Erythroblast (primary cell): ENCODE results near the gene GRIK4.
"Not testable (repeated sequence)": the region's sequence is repeated elsewhere in the genome, so short reads cannot be mapped to it uniquely, and the experiment has no call there.

Experiments used
- DNase-seq, 2 experiments: peaks; one replicate each; lab custom pipeline; 2025; lab: John Stamatoyannopoulos, UW
- GATA1 ChIP-seq: IDR thresholded peaks from 2 replicates; pipeline ENCODE4 v1.6.1; 2011; ENCODE audit warnings: low read depth, mild to moderate bottlenecking, control low read depth, low read length, moderate library complexity
- POLR2A ChIP-seq: IDR thresholded peaks from 2 replicates; pipeline ENCODE4 v1.6.1; 2011; ENCODE audit warnings: mild to moderate bottlenecking, low read length

The GRIK4 gene

GRCh38 chr11:120613264-120614226 is 102.0 kb downstream of the GRIK4 start:
- DNase-seq = no peak
- no peak for TF ChIP-seq GATA1
- TF ChIP-seq POLR2A = no peak

DNA sequence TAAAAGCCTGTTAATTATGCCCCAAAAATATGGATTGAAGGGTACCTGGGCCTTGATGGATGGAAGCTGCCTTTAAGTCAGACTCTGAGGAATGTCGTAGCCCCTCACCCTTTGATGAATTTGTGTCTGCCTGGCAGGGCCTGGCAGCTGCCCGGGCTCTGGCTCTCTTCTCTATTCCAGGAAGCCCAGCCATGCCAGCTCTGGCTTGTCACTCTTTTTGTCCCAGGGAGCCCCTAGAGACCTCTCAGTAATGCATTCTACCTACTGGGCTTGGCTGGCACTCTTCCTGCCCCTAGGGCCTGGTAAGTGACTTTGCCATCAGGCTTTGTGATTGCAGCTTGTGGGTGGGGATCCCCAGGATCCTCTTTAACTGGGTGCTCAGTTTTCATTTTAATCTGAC is 103.8 kb downstream of the GRIK4 start:
- no peak for TF ChIP-seq GATA1
- TF ChIP-seq POLR2A = no peak
- DNase-seq = no peak

GRCh38 chr11:120618399-120618798 is 106.9 kb downstream of the GRIK4 start:
- TF ChIP-seq POLR2A = no peak
- TF ChIP-seq GATA1 = no peak
- DNase-seq = no peak

GRCh38 chr11:120622189-120622875 is 110.8 kb downstream of the GRIK4 start:
- DNase-seq = peak; percentile 25 to 47
- no peak for TF ChIP-seq POLR2A

- not testable (repeated sequence) for DNase-seq
Measured at GRCh38 chr11:120624992-120625391, 113.4 kb downstream of the GRIK4 start.

DNA sequence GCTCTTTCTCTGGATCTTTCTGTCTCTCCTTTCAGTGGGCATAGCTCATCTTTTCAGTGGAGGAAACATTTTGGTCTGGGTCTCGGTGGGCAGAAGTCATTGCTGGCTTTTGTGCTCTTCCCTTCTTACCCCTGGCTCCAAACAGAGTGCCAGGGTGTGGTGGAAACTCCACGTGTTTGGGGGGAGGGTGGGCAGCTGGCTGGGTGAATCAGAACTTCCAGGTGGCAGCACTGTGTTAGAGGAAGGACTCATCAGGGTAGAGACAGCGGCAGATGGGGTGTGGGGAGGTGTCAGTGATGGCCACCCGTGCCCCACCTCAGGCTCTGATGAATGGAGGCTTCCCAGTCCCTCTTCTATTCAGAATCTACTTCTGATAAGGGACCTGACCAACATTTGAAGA is 114.0 kb downstream of the GRIK4 start:
- no peak for DNase-seq
- TF ChIP-seq POLR2A = no peak
- TF ChIP-seq GATA1 = no peak

DNA sequence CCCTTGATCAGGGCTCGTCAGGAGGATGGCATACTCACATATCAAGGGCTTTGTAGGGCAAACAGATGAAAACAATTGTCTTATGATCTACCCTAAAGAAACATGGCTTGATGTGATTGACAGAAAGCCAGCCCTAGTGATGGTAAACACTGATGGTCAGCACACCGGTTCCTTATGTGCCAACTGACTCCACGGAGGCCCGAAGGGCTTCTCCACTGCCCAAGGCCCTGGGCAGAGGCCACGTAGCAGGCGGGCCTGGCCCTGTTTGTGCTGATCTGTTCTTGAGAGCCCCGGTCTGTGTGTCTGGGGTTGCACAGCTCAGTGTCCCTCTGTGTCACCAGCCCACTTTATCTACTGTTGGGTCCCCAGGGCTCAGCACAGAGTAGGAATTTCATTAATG is 115.2 kb downstream of the GRIK4 start:
- TF ChIP-seq POLR2A (no peak), GATA1 (no peak)
- DNase-seq = no peak

DNA sequence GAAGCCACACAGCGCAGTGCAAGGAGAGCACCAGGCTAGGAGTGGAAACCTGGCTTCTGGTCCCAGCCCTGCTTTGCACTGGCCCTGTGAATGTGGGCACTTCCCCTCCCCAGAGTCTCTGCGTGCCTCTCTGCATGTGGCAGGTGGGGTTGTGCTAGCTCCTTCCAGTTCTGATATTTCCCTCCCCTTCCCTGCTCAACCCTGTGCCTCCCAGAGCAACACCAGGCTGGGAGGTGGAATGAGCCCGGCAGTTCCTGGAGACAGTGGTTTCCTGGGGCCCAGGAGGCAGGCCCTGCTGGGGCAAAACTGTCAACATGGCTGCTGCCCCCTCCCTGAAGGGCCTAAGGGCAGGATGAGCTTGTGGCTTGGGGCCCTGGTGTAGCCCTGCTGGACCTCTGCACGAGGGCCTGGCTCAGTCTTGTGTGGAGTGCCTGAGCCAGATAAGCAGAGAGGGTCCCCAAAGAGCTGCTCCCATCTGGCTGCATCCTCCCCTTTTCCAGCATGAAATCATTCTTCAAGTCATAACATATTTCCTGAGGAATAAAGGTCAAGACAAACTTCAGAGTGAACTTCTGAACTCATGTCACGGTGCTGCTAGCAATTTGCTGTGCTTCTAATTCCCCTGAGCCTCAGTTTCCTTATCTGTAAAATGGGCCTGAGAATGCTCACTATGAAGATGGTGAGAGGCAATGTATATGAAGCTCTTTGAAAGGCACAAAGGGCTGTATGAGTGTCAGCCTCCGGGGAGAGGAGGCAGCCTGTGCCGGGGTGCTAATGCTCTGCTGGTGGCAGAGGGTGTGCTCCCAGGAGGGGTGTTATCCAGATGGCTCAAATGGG is 116.0 kb downstream of the GRIK4 start:
- TF ChIP-seq GATA1 (no peak), POLR2A (no peak)

GRCh38 chr11:120629407-120630080 is 118.0 kb downstream of the GRIK4 start:
- no peak for DNase-seq
- TF ChIP-seq POLR2A = no peak
- TF ChIP-seq GATA1 = no peak

More for the DNA sequence above, 116.0 kb downstream of the GRIK4 start:
- DNase-seq = no peak

- no peak for DNase-seq
- no peak for TF ChIP-seq POLR2A
- TF ChIP-seq GATA1 = no peak
Measured at GRCh38 chr11:120630122-120630521, 118.6 kb downstream of the GRIK4 start.

GRCh38 chr11:120632579-120632978 is 121.0 kb downstream of the GRIK4 start:
- DNase-seq = no peak

DNA sequence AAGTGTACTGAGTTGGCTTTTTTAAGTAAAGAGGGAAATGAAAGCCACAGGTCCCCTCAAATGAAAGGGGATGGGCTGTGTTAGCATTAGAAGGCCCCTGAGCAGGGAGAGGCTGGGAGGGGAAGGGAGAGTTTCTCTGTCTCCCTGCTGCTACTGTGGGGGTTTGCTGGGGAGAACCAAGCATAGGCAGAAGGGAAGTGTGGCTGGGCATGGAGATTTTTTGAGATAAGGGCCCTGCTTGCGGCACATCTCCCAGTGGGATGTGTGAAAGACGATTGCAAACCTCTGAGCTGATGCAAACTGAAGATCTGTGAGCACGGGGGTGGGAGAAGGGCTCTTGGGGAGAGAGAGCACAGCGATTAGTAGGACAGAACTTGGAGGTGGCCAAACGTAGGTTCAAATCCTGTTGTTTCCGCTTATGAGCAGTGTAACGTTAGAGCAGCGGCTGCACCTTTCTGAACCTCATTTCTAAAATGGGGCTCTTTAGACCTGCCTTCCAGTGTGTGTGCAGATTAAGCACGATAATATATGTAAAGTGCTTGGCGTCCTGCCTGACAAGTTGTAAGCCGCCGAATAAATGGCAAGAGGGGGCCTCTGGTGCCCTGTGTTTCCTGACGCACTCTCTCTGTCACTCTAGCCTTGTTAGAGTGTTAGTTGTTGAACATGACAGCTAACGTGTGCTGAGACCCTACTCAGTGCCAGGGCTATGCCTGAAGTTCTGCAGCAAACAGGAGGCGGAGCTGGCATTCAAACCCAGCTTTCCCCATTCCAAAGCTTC is 122.3 kb downstream of the GRIK4 start:
- no peak for TF ChIP-seq POLR2A
- TF ChIP-seq GATA1 = no peak
- DNase-seq = no peak

More at GRCh38 chr11:120632579-120632978, 121.0 kb downstream of the GRIK4 start:
- TF ChIP-seq POLR2A (no peak), GATA1 (no peak)
